ENCODE data around the gene SAMD4A.

DNA sequence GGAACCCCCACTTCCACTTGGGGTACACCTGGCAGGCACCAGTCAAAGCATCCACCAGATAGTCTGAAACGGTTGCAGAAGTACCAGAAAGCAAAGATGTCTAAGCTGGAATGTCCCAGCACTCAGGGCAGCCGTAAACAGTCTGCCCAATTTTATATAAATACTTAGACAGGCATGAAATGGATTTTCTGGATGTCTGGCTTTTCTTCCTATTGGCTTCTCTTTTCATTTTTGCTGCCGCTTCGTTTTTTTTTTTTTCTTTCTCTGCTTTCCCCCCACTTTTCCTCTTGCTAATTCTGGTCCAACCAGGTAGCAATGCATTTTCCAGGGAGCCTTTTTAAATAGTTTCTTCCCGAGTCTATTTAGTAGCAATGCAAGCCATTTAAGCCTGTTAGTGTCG lies 168.0 kb downstream of the SAMD4A start:
- TF ChIP-seq POLR2A (IDR thresholded peaks at IDR 0.05) (no peak), POLR2AphosphoS5 (IDR thresholded peaks at IDR 0.05) (no peak)
- TF ChIP-seq, protein P1, sequence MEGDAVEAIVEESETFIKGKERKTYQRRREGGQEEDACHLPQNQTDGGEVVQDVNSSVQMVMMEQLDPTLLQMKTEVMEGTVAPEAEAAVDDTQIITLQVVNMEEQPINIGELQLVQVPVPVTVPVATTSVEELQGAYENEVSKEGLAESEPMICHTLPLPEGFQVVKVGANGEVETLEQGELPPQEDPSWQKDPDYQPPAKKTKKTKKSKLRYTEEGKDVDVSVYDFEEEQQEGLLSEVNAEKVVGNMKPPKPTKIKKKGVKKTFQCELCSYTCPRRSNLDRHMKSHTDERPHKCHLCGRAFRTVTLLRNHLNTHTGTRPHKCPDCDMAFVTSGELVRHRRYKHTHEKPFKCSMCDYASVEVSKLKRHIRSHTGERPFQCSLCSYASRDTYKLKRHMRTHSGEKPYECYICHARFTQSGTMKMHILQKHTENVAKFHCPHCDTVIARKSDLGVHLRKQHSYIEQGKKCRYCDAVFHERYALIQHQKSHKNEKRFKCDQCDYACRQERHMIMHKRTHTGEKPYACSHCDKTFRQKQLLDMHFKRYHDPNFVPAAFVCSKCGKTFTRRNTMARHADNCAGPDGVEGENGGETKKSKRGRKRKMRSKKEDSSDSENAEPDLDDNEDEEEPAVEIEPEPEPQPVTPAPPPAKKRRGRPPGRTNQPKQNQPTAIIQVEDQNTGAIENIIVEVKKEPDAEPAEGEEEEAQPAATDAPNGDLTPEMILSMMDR (IDR thresholded peaks at IDR 0.05 in 8 of 11, conservative IDR thresholded peaks at IDR 0.05 in 3 of 11): no peak
